Activated CD8-positive, alpha-beta memory T cell treated with anti-CD3 and anti-CD28 coated beads, Interleukin-2, amount 50 U/mL, for 48 hours (primary cell): ENCODE results near the gene ACSL6.

Source experiments
- DNase-seq: peaks from one replicate; pipeline ENCODE4 v3.0.0-alpha.2; 2020

The ACSL6 gene

GRCh38 chr5:132013006-132013689, 1.7 kb upstream of the ACSL6 start:
- DNase-seq, result peak; percentile 51

- peak; percentile 69 for DNase-seq
These were observed 1.0 kb upstream of the ACSL6 start for GRCh38 chr5:132012371-132013005.

- peak; percentile 58 for DNase-seq
These were observed 353 bp downstream of the ACSL6 start for GRCh38 chr5:132010989-132011621.

GRCh38 chr5:132010645-132010988, 841 bp downstream of the ACSL6 start:
- DNase-seq, result peak; percentile 49

- DNase-seq, result peak; percentile 40
These were observed 1.6 kb downstream of the ACSL6 start for GRCh38 chr5:132009706-132010405.

GRCh38 chr5:132008961-132009680, 2.3 kb downstream of the ACSL6 start:
- peak; percentile 54 for DNase-seq

GRCh38 chr5:132008163-132008473, 3.3 kb downstream of the ACSL6 start:
- no peak for DNase-seq

GRCh38 chr5:132007399-132008162, 3.9 kb downstream of the ACSL6 start:
- peak; percentile 86 for DNase-seq

GRCh38 chr5:132006331-132007120, 4.9 kb downstream of the ACSL6 start:
- DNase-seq, result no peak

GRCh38 chr5:132005591-132005990, 5.9 kb downstream of the ACSL6 start:
- no peak for DNase-seq

- no peak for DNase-seq
These were observed 7.5 kb downstream of the ACSL6 start for GRCh38 chr5:132003982-132004381.

GRCh38 chr5:132003170-132003744, 8.2 kb downstream of the ACSL6 start:
- DNase-seq, result no peak

- DNase-seq, result no peak
These were observed 8.7 kb downstream of the ACSL6 start for GRCh38 chr5:132002757-132003156.

- no peak for DNase-seq
These were observed 9.6 kb downstream of the ACSL6 start for GRCh38 chr5:132001647-132002561.

- no peak for DNase-seq
These were observed 10.6 kb downstream of the ACSL6 start for GRCh38 chr5:132000677-132001453.

- no peak for DNase-seq
These were observed 11.3 kb downstream of the ACSL6 start for GRCh38 chr5:132000241-132000490.

GRCh38 chr5:131999441-132000240, 11.8 kb downstream of the ACSL6 start:
- DNase-seq, result no peak

GRCh38 chr5:131999041-131999440, 12.4 kb downstream of the ACSL6 start:
- no peak for DNase-seq
